ENCODE measurements around the gene RPS26.
"Not testable (repeated sequence)": the region's sequence is repeated elsewhere in the genome, so short reads cannot be mapped to it uniquely, and the experiment has no call there.

The RPS26 gene

GRCh38 chr12:56041552-56042429 lies at the start of gene RPS26:
Gene RPS26, plus strand, starts transcription at chr12:56041918. Its CDS starts 249 bp downstream, at chr12:56042167.
- DNase-seq (ENCODE audit: low read depth in 4 of 4, low spot score in 1 of 4): peak; percentile 75 to 87 (median 80)

DNA sequence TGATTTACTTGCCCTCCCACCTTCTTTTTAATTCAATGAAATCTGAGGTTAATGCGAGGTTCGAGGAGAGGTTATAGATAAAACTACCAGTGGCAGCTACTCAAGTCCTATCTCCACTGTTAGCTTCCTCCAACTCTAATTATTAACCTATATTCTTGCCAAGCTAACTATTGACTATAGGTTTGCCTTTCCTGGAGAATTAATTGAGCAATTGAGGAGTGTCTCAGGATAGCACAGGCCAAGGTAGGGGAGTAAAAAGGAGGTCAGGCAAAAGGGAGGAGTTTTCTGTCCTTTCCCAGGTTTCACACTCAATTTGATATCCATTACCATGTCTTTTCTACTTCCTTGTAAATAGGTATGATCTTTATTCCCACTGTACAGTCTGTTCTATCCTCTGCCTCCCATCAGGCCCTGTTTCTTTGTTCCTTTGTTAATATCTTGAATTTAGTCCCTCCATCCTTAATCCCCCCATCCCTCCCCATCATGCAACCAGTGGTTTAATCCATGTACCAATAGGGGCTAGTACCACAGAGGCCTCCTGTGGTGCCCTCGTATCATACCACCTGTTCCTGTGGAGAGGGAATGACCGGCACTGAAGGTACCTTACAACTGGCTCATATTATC lies 48.4 kb upstream of the RPS26 start:
- no peak for DNase-seq (ENCODE audit: low read depth in 4 of 4, low spot score in 1 of 4)

- no peak for DNase-seq (ENCODE audit: low read depth in 4 of 4, low spot score in 1 of 4)
Measured at GRCh38 chr12:55995366-55995765, 46.4 kb upstream of the RPS26 start.

DNA sequence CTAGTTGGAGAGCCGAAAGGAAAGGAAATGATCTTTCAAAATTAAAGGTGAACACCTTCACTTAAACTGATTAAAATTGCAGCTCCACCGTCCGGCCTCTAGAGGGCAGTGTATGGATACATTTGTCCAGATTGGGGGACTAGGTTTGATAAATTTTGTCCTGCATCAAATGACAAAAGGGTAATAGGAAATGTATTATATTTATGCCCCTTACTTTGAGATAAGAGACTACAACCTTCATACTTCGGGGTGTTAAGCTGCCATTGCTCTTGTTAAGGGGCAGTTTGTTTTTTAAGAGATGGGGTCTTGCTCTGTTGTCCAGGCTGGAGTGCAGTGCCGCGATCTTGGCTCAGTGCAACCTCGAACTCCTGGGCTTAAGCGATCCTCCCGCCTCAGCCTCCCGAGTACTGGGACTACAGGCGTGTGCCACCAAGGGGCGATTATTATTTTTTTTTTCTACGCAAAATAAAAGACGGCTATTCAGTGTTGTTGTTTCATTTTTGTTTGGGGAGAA lies 45.5 kb upstream of the RPS26 start:
- peak; percentile 38 to 48 (median 43) for DNase-seq (ENCODE audit: low read depth in 4 of 4, low spot score in 1 of 4)

DNA sequence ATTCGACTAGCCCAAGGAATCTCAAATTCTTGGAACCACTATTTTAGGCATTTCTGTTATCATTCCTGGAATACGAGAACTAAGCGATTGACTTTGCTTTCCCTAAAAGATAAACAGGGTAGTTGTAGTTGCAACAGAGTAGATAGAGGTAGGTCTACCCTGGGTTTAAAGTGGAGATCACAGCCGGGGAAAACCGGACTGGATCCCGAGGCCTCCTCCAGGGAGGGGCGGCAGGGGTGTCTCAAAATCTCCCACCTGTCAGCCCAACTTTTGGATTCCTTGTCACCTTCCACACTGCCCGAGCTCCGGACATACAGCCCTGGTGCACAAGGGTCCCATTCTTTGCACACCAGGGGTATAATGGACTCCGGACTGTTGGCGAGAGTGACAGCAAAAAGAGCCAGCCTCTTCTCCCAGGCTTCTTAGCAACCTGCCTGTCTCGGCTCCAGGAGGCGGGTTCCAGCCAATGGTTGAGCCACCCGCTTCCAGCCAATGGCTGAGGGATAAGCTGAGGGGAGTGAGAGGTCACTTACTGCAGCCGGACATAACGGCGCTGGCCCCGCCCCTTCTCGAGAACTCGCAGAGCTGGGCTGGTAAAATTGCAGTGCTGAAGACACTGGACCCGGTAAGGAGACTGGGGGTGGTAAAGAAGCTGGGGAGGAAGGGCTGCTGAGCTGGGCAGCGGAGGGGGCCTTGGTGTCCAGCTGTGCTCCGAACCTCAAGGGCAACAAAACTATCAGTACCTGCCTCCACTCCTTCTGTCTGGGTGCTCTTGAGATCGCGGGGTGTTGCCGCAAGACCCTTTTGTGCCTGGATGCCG lies 44.8 kb upstream of the RPS26 start, which contains the start of gene SUOX:
TSS of gene SUOX (plus strand) at position 562 of the 820 bp plus-strand sequence. CDS start 4,946 bp downstream, outside the sequence.
- peak in 1 of 4 experiments; percentile 18 for DNase-seq (ENCODE audit: low read depth in 4 of 4, low spot score in 1 of 4)

DNA sequence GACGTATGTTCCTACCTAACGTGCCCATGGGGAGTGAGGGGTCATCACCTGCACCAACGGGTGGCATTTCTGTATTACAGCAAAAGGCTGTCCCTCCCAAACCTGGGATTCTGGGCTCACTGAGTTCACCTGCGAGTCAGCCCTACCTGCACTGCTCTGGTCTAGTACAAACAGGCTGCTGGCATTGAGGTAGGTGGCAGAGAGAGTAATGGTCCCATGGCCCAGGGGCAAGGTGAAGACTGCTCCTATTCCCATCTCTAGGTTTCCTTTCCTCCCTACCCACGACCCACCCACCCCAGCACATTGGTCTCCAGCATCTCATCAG lies 44.2 kb upstream of the RPS26 start:
- DNase-seq (ENCODE audit: low read depth in 4 of 4, low spot score in 1 of 4): no peak

DNA sequence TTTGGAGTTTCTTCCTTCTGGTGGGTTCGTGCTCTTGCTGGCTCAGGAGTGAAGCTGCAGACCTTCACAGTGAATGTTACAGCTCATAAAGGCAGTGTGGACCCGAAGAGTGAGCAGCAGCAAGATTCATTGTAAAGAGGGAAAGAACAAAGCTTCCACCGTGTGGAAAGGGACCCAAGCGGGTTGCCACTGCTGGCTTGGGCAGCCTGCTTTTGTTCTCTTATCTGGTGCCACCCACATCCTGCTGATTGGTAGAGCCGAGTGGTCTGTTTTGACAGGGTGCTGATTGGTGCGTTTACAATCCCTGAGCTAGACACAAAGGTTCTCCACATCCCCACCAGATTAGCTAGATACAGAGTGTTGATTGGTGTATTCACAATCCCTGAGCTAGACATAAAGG lies 42.2 kb upstream of the RPS26 start:
- not testable (repeated sequence) for DNase-seq (ENCODE audit: low read depth in 4 of 4, low spot score in 1 of 4)

- not testable (repeated sequence) for DNase-seq (ENCODE audit: low read depth in 4 of 4, low spot score in 1 of 4)
Measured at GRCh38 chr12:55999999-56000540, 41.6 kb upstream of the RPS26 start.

- no peak for DNase-seq (ENCODE audit: low read depth in 4 of 4, low spot score in 1 of 4)
Measured at GRCh38 chr12:56001487-56002100, 40.1 kb upstream of the RPS26 start.

DNA sequence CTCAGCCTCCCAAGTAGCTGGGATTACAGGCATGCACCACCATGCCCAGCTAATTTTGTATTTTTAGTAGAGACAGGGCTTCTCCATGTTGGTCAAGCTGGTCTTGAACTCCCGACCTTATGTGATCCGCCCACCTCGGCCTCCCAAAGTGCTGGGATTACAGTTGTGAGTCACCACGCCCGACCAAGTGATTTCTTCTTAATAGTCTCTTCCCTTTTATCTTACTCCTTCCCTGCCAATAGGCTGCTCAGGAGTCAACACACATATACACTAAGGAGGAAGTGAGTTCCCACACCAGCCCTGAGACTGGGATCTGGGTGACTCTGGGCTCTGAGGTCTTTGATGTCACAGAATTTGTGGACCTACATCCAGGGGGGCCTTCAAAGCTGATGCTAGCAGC lies 38.3 kb upstream of the RPS26 start:
- DNase-seq (ENCODE audit: low read depth in 4 of 4, low spot score in 1 of 4): not testable (repeated sequence)

- no peak for DNase-seq (ENCODE audit: low read depth in 4 of 4, low spot score in 1 of 4)
Measured at GRCh38 chr12:56004211-56004610, 37.5 kb upstream of the RPS26 start.

DNA sequence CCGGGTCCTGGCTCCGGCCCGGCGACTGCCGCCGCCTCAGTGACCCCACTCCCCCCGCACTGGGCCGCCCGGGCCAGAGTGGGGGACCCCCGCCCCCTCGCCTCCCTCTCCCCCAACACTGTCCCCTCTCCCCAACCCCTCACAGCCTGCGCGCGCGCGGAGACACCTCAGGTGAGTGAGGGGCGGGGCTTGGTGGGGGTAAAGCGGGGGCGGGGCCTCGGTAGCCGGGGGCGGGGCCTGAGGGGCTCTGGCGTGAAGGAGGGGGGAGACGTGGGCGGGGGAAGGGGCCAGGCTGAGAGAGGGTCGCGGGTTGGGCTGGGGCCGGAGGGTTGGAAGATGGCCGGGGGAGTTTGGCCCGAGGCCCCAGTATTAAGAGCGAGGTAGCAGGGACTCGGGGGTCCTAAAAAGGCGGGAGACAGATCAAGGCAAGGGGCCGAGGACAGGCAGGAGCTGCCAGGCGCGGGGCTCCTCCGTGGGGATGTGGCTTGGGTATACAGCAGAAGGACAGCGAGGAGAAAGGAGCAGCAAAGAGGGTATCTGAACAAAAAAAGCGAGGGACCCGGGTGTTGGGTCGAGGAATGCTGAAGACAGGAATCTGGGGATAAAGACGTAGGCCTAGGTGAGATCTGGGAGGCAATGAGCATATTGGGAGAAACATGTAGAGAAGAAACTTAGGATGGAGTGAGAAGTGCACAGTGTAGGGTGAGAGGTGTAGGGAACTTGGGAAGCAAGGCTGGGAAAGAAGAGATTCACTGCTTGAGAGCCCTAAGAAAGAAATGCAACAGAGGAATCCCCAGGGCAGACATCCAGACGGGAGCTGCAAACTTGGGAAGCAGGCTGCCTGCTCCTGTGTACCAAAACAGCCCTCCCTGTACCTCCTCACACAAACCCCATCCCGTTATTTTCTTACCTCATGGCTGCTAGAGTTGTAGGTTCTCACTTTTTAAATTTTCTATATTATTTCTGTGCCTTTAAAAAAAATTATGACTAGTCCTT lies 33.9 kb upstream of the RPS26 start:
- DNase-seq (ENCODE audit: low read depth in 4 of 4, low spot score in 1 of 4): peak; percentile 47 to 55 (median 52)

DNA sequence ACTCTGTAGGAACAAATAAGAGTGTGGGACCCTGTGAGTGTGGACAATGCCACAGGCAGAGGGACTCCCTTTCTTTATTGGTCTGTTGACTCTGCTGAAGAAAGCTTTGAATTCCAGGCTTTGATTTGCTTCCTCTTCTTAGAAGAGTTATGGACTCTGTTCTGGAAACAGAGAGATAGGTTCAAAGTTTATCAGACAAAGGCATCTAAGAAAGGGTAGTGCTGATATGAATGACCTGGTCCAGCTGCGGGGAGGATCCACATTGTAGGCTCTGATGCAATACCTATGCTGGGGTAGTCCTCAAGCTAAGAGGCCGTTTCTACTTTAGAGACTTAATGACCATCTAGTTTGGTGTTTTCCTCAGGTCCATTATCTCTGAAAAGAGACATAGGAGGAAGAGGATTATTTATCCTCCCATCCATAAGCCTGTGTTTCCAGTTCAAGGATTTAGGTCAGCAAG lies 31.6 kb upstream of the RPS26 start:
- no peak for DNase-seq (ENCODE audit: low read depth in 4 of 4, low spot score in 1 of 4)

DNA sequence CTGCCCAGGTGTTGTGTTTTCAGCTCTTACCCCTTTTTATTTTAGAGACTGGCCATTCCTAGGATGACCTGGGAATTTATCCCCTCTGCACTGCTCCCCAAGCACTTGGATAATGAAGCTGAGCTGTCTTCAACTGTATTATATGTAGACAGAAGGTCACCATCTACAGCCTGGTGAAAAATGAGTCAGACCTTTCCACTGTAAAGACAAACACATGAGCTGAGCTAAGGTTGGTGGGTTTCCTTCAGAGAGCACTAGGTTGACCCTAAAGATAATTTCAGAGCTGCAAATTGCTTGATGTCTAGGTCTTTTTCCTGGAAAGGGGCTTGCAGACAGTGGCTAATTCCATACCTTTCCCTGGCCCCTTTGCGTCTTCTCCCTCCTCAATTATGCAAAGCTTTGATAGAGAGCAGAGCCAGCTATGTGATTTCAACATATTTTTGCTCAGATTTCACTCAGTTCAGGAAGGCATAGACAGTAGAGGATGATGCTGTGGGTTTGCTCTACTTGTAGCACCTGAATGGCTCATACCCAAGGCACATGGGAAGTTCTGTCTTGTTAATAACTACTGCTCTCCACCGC lies 30.1 kb upstream of the RPS26 start:
- no peak for DNase-seq (ENCODE audit: low read depth in 4 of 4, low spot score in 1 of 4)

GRCh38 chr12:56013482-56013881 lies 28.2 kb upstream of the RPS26 start:
- DNase-seq (ENCODE audit: low read depth in 4 of 4, low spot score in 1 of 4): no peak

DNA sequence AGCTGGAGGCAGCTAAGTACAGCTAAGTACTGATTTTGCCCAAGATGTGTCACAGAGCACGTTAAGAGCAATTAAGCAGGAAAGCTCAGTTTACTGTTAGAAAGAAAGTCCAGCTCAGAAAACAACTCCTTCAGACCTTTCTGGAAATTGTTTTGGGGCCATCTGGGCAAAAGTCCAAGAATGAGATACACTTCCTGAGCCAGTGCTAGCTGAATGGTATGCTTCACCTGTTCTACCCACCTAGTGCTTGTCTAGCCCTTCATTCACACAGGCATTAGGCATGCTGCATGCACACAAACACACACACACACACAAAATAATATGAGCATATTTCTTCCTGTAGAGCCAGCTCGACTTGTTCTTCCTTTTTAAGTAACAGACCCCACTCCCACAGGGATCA lies 27.5 kb upstream of the RPS26 start:
- no peak for DNase-seq (ENCODE audit: low read depth in 4 of 4, low spot score in 1 of 4)

DNA sequence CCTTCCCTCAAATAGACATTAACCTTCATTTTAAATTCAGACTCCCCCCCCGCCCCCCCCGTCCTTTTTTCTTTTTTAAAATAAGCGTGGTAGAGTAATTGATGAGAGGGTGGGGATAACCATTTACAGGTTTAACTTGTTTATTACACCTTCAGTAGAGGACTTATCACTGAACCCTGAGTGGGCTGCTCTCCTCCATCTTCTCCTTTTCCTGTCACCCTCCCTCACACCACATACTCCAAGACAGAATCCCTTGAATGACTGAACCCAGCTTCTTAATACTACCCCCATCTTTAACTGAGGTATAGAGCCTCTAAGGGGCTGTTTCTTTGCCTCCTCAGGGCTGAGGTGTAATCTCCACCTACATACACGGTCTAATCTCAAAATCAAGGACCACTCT lies 24.5 kb upstream of the RPS26 start:
- no peak for DNase-seq (ENCODE audit: low read depth in 4 of 4, low spot score in 1 of 4)

DNA sequence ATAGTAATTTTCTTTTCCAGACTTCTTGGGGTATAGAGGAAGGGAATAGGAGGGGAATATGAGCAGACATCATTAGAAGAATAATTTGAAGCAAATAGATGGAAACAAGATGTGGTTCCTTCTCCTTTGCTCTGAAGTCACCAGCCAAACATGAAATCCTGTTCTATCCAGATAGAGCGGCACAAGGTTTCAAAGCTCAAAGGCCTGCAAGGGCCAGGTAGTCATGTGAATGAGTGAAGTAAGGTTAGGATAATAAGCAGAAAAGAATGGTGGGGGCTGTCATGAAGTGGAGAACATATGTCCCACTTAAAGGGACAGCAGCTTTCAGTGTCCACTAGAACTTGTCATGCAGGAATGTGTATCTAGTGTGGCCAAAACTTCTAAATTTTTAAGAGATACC lies 23.4 kb upstream of the RPS26 start:
- no peak for DNase-seq (ENCODE audit: low read depth in 4 of 4, low spot score in 1 of 4)

Measured in stimulated activated CD4-positive, alpha-beta T cell treated with anti-CD3 and anti-CD28 coated beads, Interleukin-1b, Interleukin-23, amount 100 ng/mL, for 24 hours (primary cell).